Measurements from ENCODE around the gene ATP6V0B.

The ATP6V0B gene

DNA sequence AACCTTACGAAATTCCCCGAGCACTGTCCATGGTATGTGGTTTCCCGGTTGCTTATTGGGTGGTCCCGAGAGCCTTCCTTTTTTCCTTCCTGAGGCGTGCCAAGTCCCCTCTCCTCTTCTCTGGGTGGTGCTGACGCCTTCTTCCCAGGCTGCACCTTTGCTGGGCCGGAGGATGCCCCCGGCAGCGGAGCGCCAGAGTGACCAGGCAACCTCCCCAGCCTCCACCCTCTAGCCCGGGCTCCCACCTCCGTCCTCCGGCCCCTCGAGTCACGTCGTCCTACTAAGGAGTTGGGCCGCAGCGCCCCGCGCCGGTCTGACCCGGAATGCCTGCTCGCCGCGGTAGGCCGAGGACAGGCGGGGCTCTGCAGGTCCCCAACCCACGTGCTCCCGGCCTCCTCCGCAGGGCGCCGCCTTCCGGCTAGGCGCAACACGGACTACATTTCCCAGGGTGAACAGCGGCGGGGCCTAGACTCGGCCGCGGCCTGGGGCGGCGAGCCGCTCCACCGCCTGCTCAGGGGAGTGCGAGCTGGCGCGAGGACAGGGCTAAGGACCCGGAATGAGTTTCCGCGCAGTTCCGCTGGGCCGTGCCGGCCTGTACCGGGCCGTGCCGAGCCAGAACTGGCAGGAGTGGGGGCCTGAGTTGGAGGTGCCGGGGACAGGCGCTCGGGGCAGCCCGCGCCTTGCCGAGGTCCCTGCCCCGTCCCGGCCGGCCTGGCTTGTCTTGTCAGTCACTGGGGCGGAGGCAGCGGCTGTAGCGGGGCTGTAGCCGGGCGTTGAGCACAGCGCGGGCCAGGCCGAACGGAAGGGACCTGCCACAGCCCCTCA is 28.3 kb upstream of the ATP6V0B start, which contains the start of gene IPO13:
IPO13 (plus strand) TSS at position 715 of the 825 bp plus-strand sequence. CDS start 651 bp downstream, outside the sequence.
- peak; percentile 97 for DNase-seq

DNA sequence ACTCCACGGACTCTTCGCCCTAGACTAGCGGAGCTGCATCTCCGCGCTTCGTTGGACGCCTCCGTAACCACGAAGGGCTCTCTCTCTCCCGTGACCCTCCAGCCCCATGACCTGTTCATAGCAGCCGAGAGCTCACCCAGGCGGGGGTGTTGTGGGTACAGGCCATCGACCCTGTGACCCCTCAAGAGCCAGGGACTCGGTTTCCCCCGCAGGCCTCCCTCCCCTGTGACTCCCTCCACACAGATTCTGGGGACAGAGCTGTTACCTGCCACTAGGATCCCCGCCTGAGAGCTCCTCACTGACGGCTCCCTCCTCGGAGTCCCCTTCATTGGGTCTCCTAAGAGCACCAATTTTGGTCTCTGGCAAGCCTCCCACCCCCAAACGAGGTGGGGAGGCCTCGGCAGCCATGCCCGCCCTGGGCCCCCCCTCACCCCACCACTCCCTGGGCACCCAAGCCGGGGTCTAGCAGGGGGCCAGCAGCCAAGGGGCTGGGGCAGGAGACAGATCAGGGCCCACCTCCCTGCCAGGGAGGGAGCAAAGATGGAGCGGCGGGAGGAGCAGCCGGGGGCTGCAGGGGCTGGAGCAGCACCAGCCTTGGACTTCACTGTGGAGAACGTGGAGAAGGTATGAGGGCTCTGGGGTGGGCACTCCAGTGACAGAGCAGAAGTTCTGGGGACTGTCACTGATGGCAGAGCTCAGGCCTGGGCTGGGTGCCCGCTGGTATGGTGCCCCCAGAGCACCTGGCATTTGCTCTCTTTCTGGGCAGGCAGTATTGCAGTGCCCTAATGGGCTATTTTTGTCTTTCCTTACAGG is 27.5 kb upstream of the ATP6V0B start:
- DNase-seq: no peak

DNA sequence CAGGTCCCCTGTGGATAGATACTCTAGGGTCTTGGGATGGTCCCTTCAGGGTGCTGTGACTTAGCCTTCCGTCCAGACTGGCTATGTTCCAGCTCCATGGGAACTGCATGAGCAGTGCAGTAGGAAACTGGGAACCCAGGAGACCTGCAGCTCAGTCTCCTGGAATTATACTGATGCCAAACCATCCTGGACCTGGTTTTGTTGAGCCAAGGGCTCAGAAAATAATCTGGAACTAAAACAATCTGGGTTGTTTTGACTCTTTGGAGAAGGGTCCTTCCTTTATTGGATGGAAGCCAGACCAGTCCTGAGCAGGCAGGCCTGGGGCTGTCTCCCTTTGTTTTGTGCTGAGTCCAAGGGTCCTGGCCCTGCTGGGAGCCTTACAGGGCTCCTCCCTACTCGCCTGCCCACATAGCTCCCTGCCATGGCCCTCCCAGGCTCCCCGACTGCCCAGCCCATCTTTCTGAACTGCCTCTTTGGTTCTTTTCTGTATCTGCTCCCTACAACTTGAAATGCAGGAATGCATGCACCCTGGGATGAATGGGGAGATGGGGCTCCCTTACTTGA is 26.8 kb upstream of the ATP6V0B start:
- DNase-seq: no peak

- no peak for DNase-seq
These were observed 25.1 kb upstream of the ATP6V0B start for GRCh38 chr1:43949678-43950077.

GRCh38 chr1:43951021-43951985 is 23.5 kb upstream of the ATP6V0B start:
- DNase-seq: no peak

DNA sequence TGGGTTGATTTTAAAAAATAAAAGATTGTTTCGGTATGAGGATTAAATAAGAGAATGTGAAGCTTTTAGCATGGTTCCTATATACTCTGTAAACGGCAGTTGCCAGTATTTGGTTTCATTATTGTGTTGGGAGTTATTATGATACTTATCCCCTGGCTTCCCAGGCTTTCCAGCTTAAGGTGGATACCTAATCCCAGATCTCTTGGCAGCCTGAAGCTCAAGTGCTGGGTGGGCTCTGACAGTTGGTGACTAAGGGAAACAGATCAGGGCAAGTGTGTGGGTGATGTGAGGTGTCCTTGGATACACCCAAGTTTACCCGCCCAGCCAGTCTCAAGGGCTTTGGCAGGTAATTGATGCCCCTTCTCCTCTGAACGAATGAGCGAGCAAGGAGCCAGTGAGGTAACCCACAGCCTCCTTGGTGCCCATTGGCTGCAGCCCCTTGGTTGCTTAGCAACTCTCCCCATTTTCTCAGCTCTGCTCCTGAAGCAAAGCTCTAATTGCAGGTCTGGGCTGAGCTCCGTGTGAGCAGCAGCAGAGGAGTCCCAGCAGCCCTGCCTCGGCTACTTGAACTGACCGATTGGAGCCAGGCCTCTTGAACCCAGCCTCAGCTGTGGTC is 21.9 kb upstream of the ATP6V0B start:
- no peak for DNase-seq

GRCh38 chr1:43953361-43953760 is 21.4 kb upstream of the ATP6V0B start:
- no peak for DNase-seq

DNA sequence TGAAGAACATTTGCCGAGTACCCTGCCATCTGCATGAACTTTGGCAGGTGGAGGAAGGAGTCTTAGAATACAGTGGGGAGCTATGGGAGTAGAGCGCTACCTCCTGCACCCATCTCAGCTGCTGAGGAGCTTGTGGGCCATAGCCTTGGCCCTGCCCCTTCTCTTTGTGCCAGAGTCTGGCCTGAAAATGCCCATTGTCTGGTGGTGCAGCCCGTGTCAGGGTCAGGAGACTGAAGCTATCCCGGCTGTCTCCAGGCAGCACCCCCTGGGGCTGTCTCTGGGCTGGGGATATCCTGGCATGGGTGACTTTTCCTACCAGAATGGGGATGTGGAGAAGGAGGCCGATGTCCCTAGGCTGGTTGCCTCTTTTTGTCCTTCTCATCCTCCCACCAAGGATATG is 20.7 kb upstream of the ATP6V0B start:
- DNase-seq: no peak

- DNase-seq: no peak
These were observed 18.5 kb upstream of the ATP6V0B start for GRCh38 chr1:43956234-43956633.

DNA sequence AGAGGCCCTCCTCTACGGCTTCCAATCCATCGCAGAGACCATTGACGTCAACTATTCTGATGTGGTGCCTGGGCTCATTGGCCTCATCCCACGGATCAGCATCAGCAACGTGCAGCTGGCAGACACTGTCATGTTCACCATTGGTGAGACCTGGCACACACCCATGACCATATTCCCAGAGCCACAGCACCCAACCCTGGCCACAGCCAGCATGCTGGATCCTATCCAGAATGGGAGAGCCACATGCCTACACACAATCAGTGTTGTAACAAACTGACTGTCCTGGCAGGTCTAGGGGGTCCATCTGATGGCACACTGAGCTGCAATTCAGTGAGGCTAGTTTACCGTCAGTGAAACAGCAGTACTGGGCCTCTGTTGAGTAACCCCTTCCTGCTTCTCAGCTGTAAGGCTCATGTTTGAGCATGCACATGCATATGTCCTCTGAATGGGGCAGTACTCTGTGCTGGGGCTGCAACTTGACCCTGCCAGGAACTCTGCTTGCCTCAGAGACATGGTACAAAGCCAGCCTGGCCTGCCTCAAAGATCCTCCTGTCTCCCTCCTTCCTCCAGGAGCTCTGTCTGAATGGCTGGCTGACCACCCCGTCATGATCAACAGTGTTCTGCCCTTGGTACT is 17.2 kb upstream of the ATP6V0B start:
- no peak for DNase-seq

GRCh38 chr1:43958351-43959255 is 16.2 kb upstream of the ATP6V0B start:
- DNase-seq: no peak

DNA sequence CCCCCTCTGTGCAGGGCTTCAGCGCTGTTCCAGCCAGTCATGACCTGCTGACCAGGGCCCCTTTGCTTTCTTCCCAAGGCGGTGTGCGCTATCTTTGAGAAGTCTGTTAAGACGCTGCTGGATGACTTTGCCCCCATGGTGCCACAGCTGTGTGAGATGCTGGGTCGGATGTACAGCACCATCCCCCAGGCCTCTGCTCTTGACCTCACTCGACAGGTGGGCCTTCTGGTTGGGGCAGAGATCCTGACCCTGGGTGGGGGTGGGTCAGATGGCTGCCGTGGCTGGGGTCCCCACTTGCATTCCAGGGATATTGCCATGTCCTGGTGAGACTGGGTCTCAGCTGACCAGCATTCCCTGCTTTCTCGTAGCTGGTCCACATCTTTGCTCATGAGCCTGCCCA is 14.0 kb upstream of the ATP6V0B start:
- no peak for DNase-seq

- DNase-seq: no peak
These were observed 13.1 kb upstream of the ATP6V0B start for GRCh38 chr1:43961692-43962091.

DNA sequence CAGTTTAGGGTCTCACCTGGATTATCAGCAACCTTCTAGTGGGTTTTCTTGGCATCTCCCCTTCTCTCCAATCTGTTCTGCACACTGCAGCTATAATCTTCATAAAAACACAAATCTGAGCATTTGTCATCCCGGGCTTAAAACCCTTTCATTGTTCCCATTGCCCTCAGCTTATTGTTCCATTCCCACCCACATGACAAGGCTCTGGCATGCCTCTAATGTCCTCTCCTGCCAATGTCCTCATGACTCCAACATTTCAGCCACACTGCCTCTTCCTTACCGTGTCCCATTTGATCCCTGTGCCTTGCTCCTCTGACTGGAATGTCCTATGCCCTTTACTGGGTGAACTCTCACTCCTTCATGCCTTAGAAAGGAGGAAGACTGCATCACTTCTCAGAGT is 12.4 kb upstream of the ATP6V0B start:
- DNase-seq: no peak

GRCh38 chr1:43963006-43963405 is 11.8 kb upstream of the ATP6V0B start:
- DNase-seq: no peak

DNA sequence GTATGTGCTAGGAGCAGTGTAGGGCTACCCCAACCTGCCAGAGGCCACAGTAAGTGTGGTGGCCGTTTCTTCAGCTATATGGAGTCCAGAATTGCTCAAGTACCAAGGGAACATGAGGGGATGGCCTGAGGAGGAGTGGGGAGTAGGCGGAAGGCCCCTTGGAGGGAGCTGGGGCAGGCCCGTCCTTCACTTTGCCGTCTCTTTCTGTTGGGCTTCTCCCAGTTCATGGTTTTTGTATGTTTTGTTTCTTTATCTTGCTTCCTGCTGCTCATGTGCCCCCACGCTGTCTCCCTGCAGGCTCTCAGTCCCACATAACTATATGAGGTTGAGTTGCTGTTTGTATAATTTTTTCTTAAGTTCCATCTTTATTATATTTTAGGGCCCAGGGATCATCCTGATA is 10.9 kb upstream of the ATP6V0B start:
- DNase-seq: no peak

DNA sequence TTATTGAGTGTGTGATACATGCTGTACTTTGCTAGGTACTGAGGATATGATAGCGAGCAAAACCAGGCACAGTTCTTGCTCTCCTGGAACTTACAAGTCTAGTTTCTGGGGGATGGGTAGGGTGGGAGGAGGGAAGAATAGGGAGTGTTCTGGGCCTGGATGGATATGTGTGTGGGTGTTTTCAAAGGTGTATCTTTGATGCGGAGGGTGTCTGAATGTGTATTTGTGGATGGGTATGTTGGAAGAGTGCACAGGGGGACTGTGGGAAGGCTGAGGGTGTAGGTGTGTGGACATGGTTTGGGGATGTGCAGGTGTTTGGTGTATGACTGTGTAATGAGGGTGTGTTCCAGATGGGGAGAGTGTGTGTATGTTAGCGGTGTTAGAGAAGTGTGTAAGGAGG is 9.4 kb upstream of the ATP6V0B start:
- no peak for DNase-seq

GRCh38 chr1:43968348-43968948 is 6.3 kb upstream of the ATP6V0B start:
- DNase-seq: no peak

DNA sequence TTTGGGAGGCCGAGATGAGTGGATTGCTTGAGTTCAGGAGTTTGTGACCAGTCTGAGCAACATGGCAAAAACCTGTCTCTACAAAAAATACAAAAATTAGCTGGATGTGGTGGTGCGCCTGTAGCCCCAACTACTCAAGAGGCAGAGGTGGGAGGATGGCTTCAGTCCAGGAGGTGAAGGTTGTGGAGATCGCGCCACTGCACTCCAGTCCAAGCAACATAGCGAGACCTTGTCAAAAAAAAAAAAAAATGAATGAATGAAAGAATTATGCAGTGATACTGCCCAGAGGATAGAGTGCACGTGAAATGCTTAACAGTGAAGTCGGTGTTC is 5.4 kb upstream of the ATP6V0B start:
- no peak for DNase-seq
